Upper lobe of left lung (tissue), 4 donors: ENCODE data around the gene CABLES1.

Source experiments
- EP300 ChIP-seq, 4 donors: sonication (generic); formaldehyde crosslinking; IDR thresholded peaks; one replicate each; pipeline ENCODE4 v1.5.1; 2017; ENCODE audit warnings: antibody characterized with exemption in 4 of 4, control low read depth in 2 of 4
- POLR2AphosphoS5 ChIP-seq, 2 donors: sonication (generic); formaldehyde crosslinking; IDR thresholded peaks; one replicate each; pipeline ENCODE4 v1.5.1; 2017; ENCODE audit warnings: antibody characterized with exemption in 2 of 2

- TF ChIP-seq POLR2AphosphoS5 (IDR thresholded peaks at IDR 0.05) = no peak
- no peak for TF ChIP-seq EP300 (IDR thresholded peaks at IDR 0.05)
Observed at GRCh38 chr18:23158058-23158457, 22.8 kb downstream of the CABLES1 start.
